WTC11 (cell line): ENCODE data around the gene IFNGR1. TPM values are rescaled to one million over a fixed set of nuclear protein-coding genes. Genes with fewer than 3 reads are reported as not detected.

ENCODE experiments used
- ATAC-seq: fragments of 200-7000 bp; cut with Tn5 transposase; 2 replicates; pipeline ENCODE4 v1.10.0; 2021; ENCODE audit warnings: mild to moderate bottlenecking, moderate library complexity
- CTCF ChIA-PET: fragments of 300-600 bp; sonication (Branson Sonifier 250); formaldehyde crosslinking; loops from one replicate; lab custom pipeline; 2021; ENCODE audit warnings: antibody characterized with exemption; lab: Charles Lee
- POLR2A ChIA-PET: fragments of 350-600 bp; sonication (Branson Sonifier 250); formaldehyde crosslinking; loops from one replicate; lab custom pipeline; 2021; ENCODE audit warnings: antibody characterized with exemption; lab: Charles Lee
- DNase-seq: peaks from one replicate; pipeline ENCODE4 v3.0.0; 2021; ENCODE audit warnings: low spot score
- H3K27ac Mint-ChIP-seq: 2 replicates; pipeline ENCODE4 v1.8.0; 2021; ENCODE audit warnings: mixed read lengths
- H3K27me3 Mint-ChIP-seq: 2 replicates; pipeline ENCODE4 v1.8.0; 2021; ENCODE audit warnings: low read depth, mild to moderate bottlenecking, moderate library complexity, mixed read lengths
- H3K36me3 Mint-ChIP-seq: 2 replicates; pipeline ENCODE4 v1.8.0; 2021; ENCODE audit warnings: mixed read lengths
- H3K4me1 Mint-ChIP-seq: 2 replicates; pipeline ENCODE4 v1.8.0; 2022; ENCODE audit warnings: mixed read lengths
- H3K4me3 Mint-ChIP-seq: 2 replicates; pipeline ENCODE4 v1.8.0; 2021; ENCODE audit warnings: mild to moderate bottlenecking, moderate library complexity, mixed read lengths
- H3K9me3 Mint-ChIP-seq: 2 replicates; pipeline ENCODE4 v1.8.0; 2021; ENCODE audit warnings: mixed read lengths
- AFF4 ChIP-seq: sonication (generic); formaldehyde crosslinking; IDR thresholded peaks from 2 replicates; pipeline ENCODE4 v1.8.1; 2023; ENCODE audit warnings: mild to moderate bottlenecking, missing genetic modification reagents, borderline replicate concordance
- AR ChIP-seq: fragments of 250-450 bp; sonication (Bioruptor Pico); IDR thresholded peaks from 2 replicates; pipeline ENCODE4 v1.9.0; 2021; ENCODE audit warnings: mild to moderate bottlenecking
- CREM ChIP-seq: sonication (generic); formaldehyde crosslinking; IDR thresholded peaks from 2 replicates; pipeline ENCODE4 v1.8.1; 2022; ENCODE audit warnings: mild to moderate bottlenecking, missing genetic modification reagents, moderate library complexity
- E2F1 ChIP-seq: sonication (generic); formaldehyde crosslinking; IDR thresholded peaks from 2 replicates; pipeline ENCODE4 v1.8.0; 2022; ENCODE audit warnings: mild to moderate bottlenecking, missing genetic modification reagents
- FOXP1 ChIP-seq: sonication (generic); formaldehyde crosslinking; IDR thresholded peaks from 2 replicates; pipeline ENCODE4 v1.8.0; 2022; ENCODE audit warnings: missing genetic modification reagents, mild to moderate bottlenecking, moderate library complexity, borderline replicate concordance
- JUN ChIP-seq: sonication (generic); formaldehyde crosslinking; IDR thresholded peaks from 2 replicates; pipeline ENCODE4 v1.8.0; 2023; ENCODE audit warnings: mild to moderate bottlenecking, missing genetic modification reagents
- KAT7 ChIP-seq: sonication (generic); formaldehyde crosslinking; IDR thresholded peaks from 2 replicates; pipeline ENCODE4 v1.8.1; 2023; ENCODE audit warnings: missing genetic modification reagents, mild to moderate bottlenecking, borderline replicate concordance
- MAX ChIP-seq: sonication (generic); formaldehyde crosslinking; IDR thresholded peaks from 2 replicates; pipeline ENCODE4 v1.8.0; 2022; ENCODE audit warnings: mild to moderate bottlenecking, missing genetic modification reagents
- RORB ChIP-seq: fragments of 250-450 bp; sonication (Bioruptor Pico); IDR thresholded peaks from 2 replicates; pipeline ENCODE4 v1.9.0; 2021; ENCODE audit warnings: mild to moderate bottlenecking
- ZNF423 ChIP-seq: fragments of 250-450 bp; sonication (Bioruptor Pico); IDR thresholded peaks from 2 replicates; pipeline ENCODE4 v2.1.2; 2022; ENCODE audit warnings: mild to moderate bottlenecking, moderate library complexity
- ZNF425 ChIP-seq: fragments of 250-450 bp; sonication (Bioruptor Pico); conservative IDR thresholded peaks from 2 replicates; pipeline ENCODE4 v1.9.0; 2021; ENCODE audit warnings: mild to moderate bottlenecking
- ZNF532 ChIP-seq: fragments of 250-450 bp; sonication (Bioruptor Pico); IDR thresholded peaks from 2 replicates; pipeline ENCODE4 v1.9.0; 2021; ENCODE audit warnings: mild to moderate bottlenecking, borderline replicate concordance
- total RNA-seq: library from RNA; stranded (reverse); gene quantifications from 3 replicates; pipeline ENCODE4 v1.2.3, GENCODE V29; 2021

Gene IFNGR1
- total RNA-seq, 1 experiment from 2014 or later, result 17.6 TPM

- DNase-seq (no peak), ATAC-seq (no peak)
- Mint-ChIP-seq H3K27ac (no peak overlapping the region), H3K4me1 (no peaks in the 10 kb centered on the region), H3K36me3 (no peaks in the 10 kb centered on the region), H3K27me3 (no peaks in the 10 kb centered on the region), H3K4me3 (no peak overlapping the region), H3K9me3 (no peaks in the 10 kb centered on the region)
- TF ChIP-seq AFF4 (no peak), E2F1 (CRISPR knock-in tag) (no peak), JUN (CRISPR knock-in tag) (no peak), MAX (CRISPR knock-in tag) (no peak), ZNF425 (no peak), CREM (CRISPR knock-in tag) (no peak), ZNF532 (CRISPR knock-in tag) (no peak), FOXP1 (CRISPR knock-in tag) (no peak), AR (CRISPR knock-in tag) (no peak), RORB (CRISPR knock-in tag) (no peak), KAT7 (CRISPR knock-in tag) (no peak), ZNF423 (CRISPR knock-in tag) (no peak)
- ChIA-PET POLR2A (no interaction called here), CTCF (no interaction called here)
These were observed 46.5 kb upstream of the IFNGR1 start for GRCh38 chr6:137265561-137266308.
